Measurements from ENCODE around the gene POLR2H.
"Not testable (repeated sequence)": the region's sequence is repeated elsewhere in the genome, so short reads cannot be mapped to it uniquely, and the experiment has no call there.

The POLR2H gene

GRCh38 chr3:184335661-184336546 is 25.6 kb upstream of the POLR2H start:
- DNase-seq: no peak

GRCh38 chr3:184336547-184337398 is 24.7 kb upstream of the POLR2H start:
- DNase-seq: no peak

- DNase-seq: no peak
Measured at GRCh38 chr3:184337399-184337714, 24.2 kb upstream of the POLR2H start, which contains the start of gene FAM131A. Gene FAM131A, plus strand, starts transcription at chr3:184337600. Its CDS starts 31 bp downstream, at chr3:184337631.

- DNase-seq: no peak
Measured at GRCh38 chr3:184337981-184338380, 23.5 kb upstream of the POLR2H start.

GRCh38 chr3:184338511-184338945 is 23.0 kb upstream of the POLR2H start:
- DNase-seq: no peak

GRCh38 chr3:184339001-184339400 is 22.5 kb upstream of the POLR2H start:
- DNase-seq: no peak

- DNase-seq: not testable (repeated sequence)
Measured at GRCh38 chr3:184339451-184340135, 21.9 kb upstream of the POLR2H start.

- no peak for DNase-seq
Measured at GRCh38 chr3:184341925-184342324, 19.6 kb upstream of the POLR2H start.

- no peak for DNase-seq
Measured at GRCh38 chr3:184343200-184343876, 18.2 kb upstream of the POLR2H start.

- DNase-seq: no peak
Measured at GRCh38 chr3:184344579-184345316, 16.8 kb upstream of the POLR2H start.

GRCh38 chr3:184345317-184346144 is 16.0 kb upstream of the POLR2H start:
- DNase-seq: no peak

- DNase-seq: no peak
Measured at GRCh38 chr3:184346480-184347190, 14.9 kb upstream of the POLR2H start.

GRCh38 chr3:184347321-184348056 is 14.0 kb upstream of the POLR2H start:
- DNase-seq: no peak

- no peak for DNase-seq
Measured at GRCh38 chr3:184348057-184348382, 13.5 kb upstream of the POLR2H start.

GRCh38 chr3:184349563-184350470 is 11.7 kb upstream of the POLR2H start:
- DNase-seq: no peak

GRCh38 chr3:184350618-184351017 is 10.9 kb upstream of the POLR2H start:
- no peak for DNase-seq

GRCh38 chr3:184351511-184352148 is 9.9 kb upstream of the POLR2H start:
- DNase-seq: no peak

GRCh38 chr3:184352149-184352785 is 9.2 kb upstream of the POLR2H start:
- no peak for DNase-seq
